ENCODE data around the gene MYH9.

- TF ChIP-seq, protein P1, sequence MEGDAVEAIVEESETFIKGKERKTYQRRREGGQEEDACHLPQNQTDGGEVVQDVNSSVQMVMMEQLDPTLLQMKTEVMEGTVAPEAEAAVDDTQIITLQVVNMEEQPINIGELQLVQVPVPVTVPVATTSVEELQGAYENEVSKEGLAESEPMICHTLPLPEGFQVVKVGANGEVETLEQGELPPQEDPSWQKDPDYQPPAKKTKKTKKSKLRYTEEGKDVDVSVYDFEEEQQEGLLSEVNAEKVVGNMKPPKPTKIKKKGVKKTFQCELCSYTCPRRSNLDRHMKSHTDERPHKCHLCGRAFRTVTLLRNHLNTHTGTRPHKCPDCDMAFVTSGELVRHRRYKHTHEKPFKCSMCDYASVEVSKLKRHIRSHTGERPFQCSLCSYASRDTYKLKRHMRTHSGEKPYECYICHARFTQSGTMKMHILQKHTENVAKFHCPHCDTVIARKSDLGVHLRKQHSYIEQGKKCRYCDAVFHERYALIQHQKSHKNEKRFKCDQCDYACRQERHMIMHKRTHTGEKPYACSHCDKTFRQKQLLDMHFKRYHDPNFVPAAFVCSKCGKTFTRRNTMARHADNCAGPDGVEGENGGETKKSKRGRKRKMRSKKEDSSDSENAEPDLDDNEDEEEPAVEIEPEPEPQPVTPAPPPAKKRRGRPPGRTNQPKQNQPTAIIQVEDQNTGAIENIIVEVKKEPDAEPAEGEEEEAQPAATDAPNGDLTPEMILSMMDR (conservative IDR thresholded peaks at IDR 0.05; ENCODE audit: low read depth, low read length), result no peak
- no peak for TF ChIP-seq EZH2 (IDR thresholded peaks at IDR 0.05; ENCODE audit: borderline replicate concordance, low read depth, low read length, poor library complexity, severe bottlenecking)
Measured at GRCh38 chr22:36398601-36399471, 11.1 kb upstream of the MYH9 start.

Data from A673 (cell line).